H9 (cell line): ENCODE results near the gene PNMA8A. TPM values are rescaled to one million over a fixed set of nuclear protein-coding genes. Genes with fewer than 3 reads are reported as not detected.

Experiments
- DNase-seq: peaks from one replicate; pipeline ENCODE4 v3.0.0-alpha.2; 2017
- H2AFZ ChIP-seq: one replicate; pipeline ENCODE4 v1.6.1; 2013; ENCODE audit warnings: mild to moderate bottlenecking, low read length, control low read depth, moderate library complexity
- H2AK5ac ChIP-seq: 2 replicates; pipeline ENCODE4 v1.6.1; 2013; ENCODE audit warnings: low read length, control low read depth, mixed read lengths; ENCODE audit not compliant: insufficient read length
- H2BK120ac ChIP-seq: one replicate; pipeline ENCODE4 v1.6.1; 2013; ENCODE audit warnings: low read depth, mild to moderate bottlenecking, low read length, control low read depth, inconsistent platforms; ENCODE audit not compliant: poor library complexity, severe bottlenecking
- H2BK12ac ChIP-seq: 2 replicates; pipeline ENCODE4 v1.6.1; 2013; ENCODE audit warnings: low read length, control low read depth, mixed read lengths, low read depth; ENCODE audit not compliant: insufficient read length
- H2BK15ac ChIP-seq: 2 replicates; pipeline ENCODE4 v1.6.1; 2013; ENCODE audit warnings: low read depth, low read length, control low read depth
- H2BK20ac ChIP-seq: one replicate; pipeline ENCODE4 v1.6.1; 2013; ENCODE audit warnings: low read depth, mild to moderate bottlenecking, low read length, control low read depth, inconsistent platforms; ENCODE audit not compliant: poor library complexity, severe bottlenecking
- H2BK5ac ChIP-seq: 2 replicates; pipeline ENCODE4 v1.6.1; 2013; ENCODE audit warnings: low read length, control low read depth, mixed read lengths; ENCODE audit not compliant: insufficient read length
- H3K14ac ChIP-seq: 2 replicates; pipeline ENCODE4 v1.6.1; 2013; ENCODE audit warnings: low read length, control low read depth; ENCODE audit not compliant: insufficient read depth
- H3K18ac ChIP-seq: 2 replicates; pipeline ENCODE4 v1.6.1; 2013; ENCODE audit warnings: low read depth, mild to moderate bottlenecking, mixed read lengths, low read length, control low read depth; ENCODE audit not compliant: insufficient read length
- H3K23ac ChIP-seq: 2 replicates; pipeline ENCODE4 v1.6.1; 2013; ENCODE audit warnings: low read length, control low read depth, mixed read lengths, low read depth; ENCODE audit not compliant: insufficient read length
- H3K23me2 ChIP-seq: 2 replicates; pipeline ENCODE4 v1.6.1; 2013; ENCODE audit warnings: low read depth, mild to moderate bottlenecking, mixed read lengths, low read length, control low read depth; ENCODE audit not compliant: insufficient read length, poor library complexity, severe bottlenecking
- H3K27ac ChIP-seq: 2 replicates; pipeline ENCODE4 v1.5.1; 2013; ENCODE audit warnings: low read length, control low read depth, mixed read lengths, low read depth; ENCODE audit not compliant: insufficient read length
- H3K27me3 ChIP-seq: 2 replicates; pipeline ENCODE4 v1.6.1; 2013; ENCODE audit warnings: low read length, control low read depth, inconsistent platforms; ENCODE audit not compliant: insufficient read depth
- H3K4ac ChIP-seq: 2 replicates; pipeline ENCODE4 v1.6.1; 2013; ENCODE audit warnings: low read depth, mild to moderate bottlenecking, control low read depth, inconsistent platforms, low read length, moderate library complexity
- H3K4me1 ChIP-seq: 2 replicates; pipeline ENCODE4 v1.6.1; 2013; ENCODE audit warnings: low read length, control low read depth, inconsistent platforms; ENCODE audit not compliant: insufficient read depth
- H3K4me2 ChIP-seq: 2 replicates; pipeline ENCODE4 v1.6.1; 2013; ENCODE audit warnings: low read length, control low read depth, mixed read lengths; ENCODE audit not compliant: insufficient read length, insufficient read depth
- H3K56ac ChIP-seq: 2 replicates; pipeline ENCODE4 v1.6.1; 2013; ENCODE audit warnings: low read depth, mild to moderate bottlenecking, mixed read lengths, low read length, control low read depth; ENCODE audit not compliant: insufficient read length
- H3K79me1 ChIP-seq: 2 replicates; pipeline ENCODE4 v1.6.1; 2013; ENCODE audit warnings: low read depth, mild to moderate bottlenecking, moderate library complexity, low read length, control low read depth, inconsistent platforms; ENCODE audit not compliant: insufficient read depth, poor library complexity, severe bottlenecking
- H3K79me2 ChIP-seq: 2 replicates; pipeline ENCODE4 v1.6.1; 2013; ENCODE audit warnings: low read length, control low read depth, inconsistent platforms; ENCODE audit not compliant: insufficient read depth
- H3K9ac ChIP-seq: 2 replicates; pipeline ENCODE4 v1.6.1; 2013; ENCODE audit warnings: low read length, control low read depth, mixed read lengths; ENCODE audit not compliant: insufficient read length; ENCODE audit errors: extremely low read depth
- H3K9me3 ChIP-seq: one replicate; pipeline ENCODE4 v1.6.1; 2013; ENCODE audit warnings: low read depth, low read length, inconsistent platforms; ENCODE audit not compliant: control insufficient read depth
- H3T11ph ChIP-seq: one replicate; pipeline ENCODE4 v1.6.1; 2013; ENCODE audit warnings: mild to moderate bottlenecking, low read length, control low read depth, inconsistent platforms
- H4K20me1 ChIP-seq: one replicate; pipeline ENCODE4 v1.6.1; 2013; ENCODE audit not compliant: control insufficient read depth, insufficient read length, insufficient read depth
- H4K5ac ChIP-seq: 2 replicates; pipeline ENCODE4 v1.6.1; 2013; ENCODE audit warnings: low read depth, mild to moderate bottlenecking, mixed read lengths, low read length, control low read depth; ENCODE audit not compliant: insufficient read length
- H4K8ac ChIP-seq: replicated peaks from 2 replicates; pipeline ENCODE4 v1.6.1; 2013; ENCODE audit warnings: low read length, control low read depth, mixed read lengths, low read depth; ENCODE audit not compliant: insufficient read length
- H4K91ac ChIP-seq: 2 replicates; pipeline ENCODE4 v1.6.1; 2013; ENCODE audit warnings: low read depth, mild to moderate bottlenecking, moderate library complexity, mixed read lengths, low read length, control low read depth; ENCODE audit not compliant: insufficient read length
- H3K27ac Mint-ChIP-seq, 3 experiments: 2 replicates in 2 of 3; 3 replicates in 1 of 3; pipeline ENCODE4 v1.8.0; 2020 to 2021; ENCODE audit warnings: mixed read lengths in 3 of 3, mild to moderate bottlenecking in 1 of 3, moderate library complexity in 1 of 3
- H3K27me3 Mint-ChIP-seq: 2 replicates; pipeline ENCODE4 v1.8.0; 2021; ENCODE audit warnings: low read depth, mild to moderate bottlenecking, moderate library complexity, mixed read lengths
- H3K36me3 Mint-ChIP-seq, 3 experiments: 2 replicates in 2 of 3; 3 replicates in 1 of 3; pipeline ENCODE4 v1.8.0; 2020 to 2021; ENCODE audit warnings: low read depth in 3 of 3, mixed read lengths in 3 of 3; ENCODE audit not compliant: insufficient read depth in 1 of 3
- H3K4me1 Mint-ChIP-seq, 2 experiments: 2 replicates each; pipeline ENCODE4 v1.8.0; 2020; ENCODE audit warnings: mixed read lengths in 2 of 2
- H3K4me3 Mint-ChIP-seq, 2 experiments: 2 replicates in 1 of 2; 3 replicates in 1 of 2; pipeline ENCODE4 v1.8.0; 2020 to 2021; ENCODE audit warnings: mild to moderate bottlenecking in 2 of 2, mixed read lengths in 2 of 2, moderate library complexity in 1 of 2
- H3K9me3 Mint-ChIP-seq, 2 experiments: 2 replicates in 1 of 2; 3 replicates in 1 of 2; pipeline ENCODE4 v1.8.0; 2020; ENCODE audit warnings: mild to moderate bottlenecking in 2 of 2, mixed read lengths in 2 of 2, moderate library complexity in 1 of 2
- WGBS: extraction: QIAGEN DNeasy Blood & Tissue Kit; methylation state at CpG from one replicate; pipeline ENCODE4 v1.1.7; 2013; ENCODE audit warnings: missing lambda C conversion rate, low lambda C conversion rate, mixed read lengths; ENCODE audit not compliant: insufficient read length; ENCODE audit errors: extremely low coverage; 5-methylcytosine and 5-hydroxymethylcytosine counted together
- total RNA-seq: library from RNA; stranded (reverse); gene quantifications from 2 replicates; pipeline ENCODE4 v1.2.1, GENCODE V29; 2021
- TF ChIP-seq, protein P1 (sequence below): fragments of 200-600 bp; sonication (generic); conservative IDR thresholded peaks from 3 replicates; pipeline ENCODE4 v1.8.0; 2021; ENCODE audit warnings: antibody characterized with exemption, mild to moderate bottlenecking

PNMA8A gene
- total RNA-seq, 1 experiment from 2014 or later = 22.6 TPM

DNA sequence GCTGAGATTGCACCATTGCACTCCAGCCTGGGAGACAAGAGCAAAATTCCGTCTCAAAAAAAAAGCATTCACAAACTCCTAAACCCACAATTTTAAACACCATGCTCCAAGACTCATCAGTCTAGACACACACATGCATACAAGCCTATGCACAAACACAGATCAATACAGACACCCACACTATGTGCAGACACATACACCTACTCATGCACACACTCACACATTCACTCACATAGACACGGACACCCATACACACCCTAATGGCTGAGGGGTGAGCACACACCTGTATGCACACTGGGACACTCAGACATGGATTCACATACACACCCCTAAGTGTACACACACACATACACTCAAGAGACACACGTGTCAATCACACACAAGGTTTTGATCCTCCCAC is 15.0 kb upstream of the PNMA8A start:
- Histone ChIP-seq H2AK5ac (no peak overlapping the region), H3K9ac (no peak overlapping the region), H2BK12ac (no peak overlapping the region), H3K4me2 (no peak overlapping the region), H3T11ph (no peak overlapping the region), H4K20me1 (no peaks in the 10 kb centered on the region), H3K23ac (no peak overlapping the region), H3K56ac (no peak overlapping the region), H2BK120ac (no peak overlapping the region), H4K8ac (no peak overlapping the region), H4K91ac (no peak overlapping the region), H3K27me3 (peaks cover 3% of the 10 kb centered on the region; the same call in 1 of the 2 replicates), H2BK20ac (no peak overlapping the region), H3K14ac (no peak overlapping the region), H3K18ac (no peak overlapping the region), H2AFZ (no peak overlapping the region), H3K79me2 (no peaks in the 10 kb centered on the region), H3K4ac (no peak overlapping the region), H4K5ac (no peak overlapping the region), H2BK5ac (no peak overlapping the region), H3K4me1 (no peaks in the 10 kb centered on the region), H3K9me3 (no peaks in the 10 kb centered on the region), H2BK15ac (no peak overlapping the region), H3K79me1 (no peaks in the 10 kb centered on the region), H3K23me2 (peaks cover 4% of the 10 kb centered on the region), H3K27ac (no peak overlapping the region)
- TF ChIP-seq, protein P1, sequence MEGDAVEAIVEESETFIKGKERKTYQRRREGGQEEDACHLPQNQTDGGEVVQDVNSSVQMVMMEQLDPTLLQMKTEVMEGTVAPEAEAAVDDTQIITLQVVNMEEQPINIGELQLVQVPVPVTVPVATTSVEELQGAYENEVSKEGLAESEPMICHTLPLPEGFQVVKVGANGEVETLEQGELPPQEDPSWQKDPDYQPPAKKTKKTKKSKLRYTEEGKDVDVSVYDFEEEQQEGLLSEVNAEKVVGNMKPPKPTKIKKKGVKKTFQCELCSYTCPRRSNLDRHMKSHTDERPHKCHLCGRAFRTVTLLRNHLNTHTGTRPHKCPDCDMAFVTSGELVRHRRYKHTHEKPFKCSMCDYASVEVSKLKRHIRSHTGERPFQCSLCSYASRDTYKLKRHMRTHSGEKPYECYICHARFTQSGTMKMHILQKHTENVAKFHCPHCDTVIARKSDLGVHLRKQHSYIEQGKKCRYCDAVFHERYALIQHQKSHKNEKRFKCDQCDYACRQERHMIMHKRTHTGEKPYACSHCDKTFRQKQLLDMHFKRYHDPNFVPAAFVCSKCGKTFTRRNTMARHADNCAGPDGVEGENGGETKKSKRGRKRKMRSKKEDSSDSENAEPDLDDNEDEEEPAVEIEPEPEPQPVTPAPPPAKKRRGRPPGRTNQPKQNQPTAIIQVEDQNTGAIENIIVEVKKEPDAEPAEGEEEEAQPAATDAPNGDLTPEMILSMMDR = no peak
- Mint-ChIP-seq H3K4me1 (peaks cover 18 to 31% of the 10 kb centered on the region in 2 experiments), H3K4me3 (no peak overlapping the region), H3K27ac (no peak overlapping the region), H3K36me3 (no peaks in the 10 kb centered on the region; a peak in 1 of 7 replicates), H3K9me3 (peaks cover 0 to 2% of the 10 kb centered on the region in 2 experiments; a peak in 2 of 5 replicates), H3K27me3 (peaks cover 54% of the 10 kb centered on the region)
- no CpG with 5 or more reads among the region's 3 CpGs for WGBS
- no peak for DNase-seq
